ENCODE results near the gene CCDC88A.
A peak's percentile ranks its signal among the peaks of the same experiment; 100 is the strongest.
"Not testable (repeated sequence)": the region's sequence is repeated elsewhere in the genome, so short reads cannot be mapped to it uniquely, and the experiment has no call there.

Gene CCDC88A

GRCh38 chr2:55282110-55282917, 137.3 kb downstream of the CCDC88A start:
- DNase-seq, result peak; percentile 88

GRCh38 chr2:55280851-55281546, 138.7 kb downstream of the CCDC88A start:
- DNase-seq, result not testable (repeated sequence)

- not testable (repeated sequence) for DNase-seq
Observed at GRCh38 chr2:55279859-55280424, 139.7 kb downstream of the CCDC88A start.

- peak; percentile 42 for DNase-seq
Observed at GRCh38 chr2:55279214-55279835, 140.3 kb downstream of the CCDC88A start.

- no peak for DNase-seq
Observed at GRCh38 chr2:55277310-55277709, 142.3 kb downstream of the CCDC88A start.

- not testable (repeated sequence) for DNase-seq
Observed at GRCh38 chr2:55274346-55274745, 145.3 kb downstream of the CCDC88A start.

- no peak for DNase-seq
Observed at GRCh38 chr2:55269645-55269990, 150.0 kb downstream of the CCDC88A start.

GRCh38 chr2:55268907-55269644, 150.6 kb downstream of the CCDC88A start, which contains the start of gene MTIF2:
MTIF2 (minus strand) TSS chr2:55269231; CDS start chr2:55263858, 5,373 bp downstream.
- peak; percentile 97 for DNase-seq

- no peak for DNase-seq
Observed at GRCh38 chr2:55268288-55268906, 151.3 kb downstream of the CCDC88A start.

GRCh38 chr2:55259586-55259985, 160.1 kb downstream of the CCDC88A start:
- DNase-seq, result not testable (repeated sequence)

- no peak for DNase-seq
Observed at GRCh38 chr2:55252832-55253231, 166.8 kb downstream of the CCDC88A start.

GRCh38 chr2:55247025-55247424, 172.6 kb downstream of the CCDC88A start:
- DNase-seq, result no peak

- no peak for DNase-seq
Observed at GRCh38 chr2:55245411-55245810, 174.2 kb downstream of the CCDC88A start.

- DNase-seq, result no peak
Observed at GRCh38 chr2:55242617-55243016, 177.0 kb downstream of the CCDC88A start.

GRCh38 chr2:55241582-55241981, 178.1 kb downstream of the CCDC88A start:
- not testable (repeated sequence) for DNase-seq

GRCh38 chr2:55239656-55240222, 179.9 kb downstream of the CCDC88A start:
- DNase-seq, result no peak
